ENCODE results near the gene ADCY2. TPM values are rescaled to one million over a fixed set of nuclear protein-coding genes. Genes with fewer than 3 reads are reported as not detected.

The ADCY2 gene
- total and polyA plus RNA-seq, 2 of the 13 experiments (the other 11 are each of a cell fraction or from before 2014, with no cell fraction given) = not detected

DNA sequence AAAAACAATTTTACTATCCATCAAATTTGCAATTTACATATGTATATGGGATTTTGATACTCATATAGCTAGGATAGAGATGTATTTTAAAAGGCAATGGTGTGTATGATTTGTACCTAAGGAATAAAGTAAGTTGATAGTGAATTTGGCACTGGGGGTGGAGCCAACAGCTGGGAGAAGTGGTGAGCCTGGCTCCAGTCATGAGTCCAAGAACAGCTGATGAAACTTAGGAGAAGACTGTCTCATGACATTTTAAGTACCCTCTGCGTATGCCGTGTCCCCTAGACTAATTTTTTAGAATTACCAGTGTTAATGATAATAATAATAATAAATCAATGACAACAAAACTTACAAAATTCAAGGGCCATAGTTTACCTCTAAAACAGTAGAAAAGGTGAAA lies 181.4 kb downstream of the ADCY2 start:
- no peak overlapping the region for H3K4me3 ChIP-seq (replicated peaks in 1 of 3; ENCODE audit: insufficient read depth in 1 of 3, low read depth in 2 of 3, low read length in 3 of 3)
- ATAC-seq (no peak), DNase-seq (ENCODE audit: low spot score) (no peak), FAIRE-seq (no peak)
- no peak overlapping the region for H3K4me2 ChIP-seq (ENCODE audit: low read depth, low read length)
- no TSS peak for BruUV-seq (replicated peaks)
- no peak for TF ChIP-seq ZBTB8A (CRISPR knock-in tag; IDR thresholded peaks at IDR 0.05; ENCODE audit: borderline replicate concordance, low read depth)
- TF ChIP-seq, protein P1, sequence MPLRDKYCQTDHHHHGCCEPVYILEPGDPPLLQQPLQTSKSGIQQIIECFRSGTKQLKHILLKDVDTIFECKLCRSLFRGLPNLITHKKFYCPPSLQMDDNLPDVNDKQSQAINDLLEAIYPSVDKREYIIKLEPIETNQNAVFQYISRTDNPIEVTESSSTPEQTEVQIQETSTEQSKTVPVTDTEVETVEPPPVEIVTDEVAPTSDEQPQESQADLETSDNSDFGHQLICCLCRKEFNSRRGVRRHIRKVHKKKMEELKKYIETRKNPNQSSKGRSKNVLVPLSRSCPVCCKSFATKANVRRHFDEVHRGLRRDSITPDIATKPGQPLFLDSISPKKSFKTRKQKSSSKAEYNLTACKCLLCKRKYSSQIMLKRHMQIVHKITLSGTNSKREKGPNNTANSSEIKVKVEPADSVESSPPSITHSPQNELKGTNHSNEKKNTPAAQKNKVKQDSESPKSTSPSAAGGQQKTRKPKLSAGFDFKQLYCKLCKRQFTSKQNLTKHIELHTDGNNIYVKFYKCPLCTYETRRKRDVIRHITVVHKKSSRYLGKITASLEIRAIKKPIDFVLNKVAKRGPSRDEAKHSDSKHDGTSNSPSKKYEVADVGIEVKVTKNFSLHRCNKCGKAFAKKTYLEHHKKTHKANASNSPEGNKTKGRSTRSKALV (CRISPR knock-in tag; IDR thresholded peaks at IDR 0.05) = no peak
- no peak for TF ChIP-seq RARA (CRISPR knock-in tag; IDR thresholded peaks at IDR 0.05)
- TF ChIP-seq MAFG (CRISPR knock-in tag; IDR thresholded peaks at IDR 0.05) = no peak
- TF ChIP-seq TRIM24 (CRISPR knock-in tag; IDR thresholded peaks at IDR 0.05) = no peak
- TF ChIP-seq, protein P2, sequence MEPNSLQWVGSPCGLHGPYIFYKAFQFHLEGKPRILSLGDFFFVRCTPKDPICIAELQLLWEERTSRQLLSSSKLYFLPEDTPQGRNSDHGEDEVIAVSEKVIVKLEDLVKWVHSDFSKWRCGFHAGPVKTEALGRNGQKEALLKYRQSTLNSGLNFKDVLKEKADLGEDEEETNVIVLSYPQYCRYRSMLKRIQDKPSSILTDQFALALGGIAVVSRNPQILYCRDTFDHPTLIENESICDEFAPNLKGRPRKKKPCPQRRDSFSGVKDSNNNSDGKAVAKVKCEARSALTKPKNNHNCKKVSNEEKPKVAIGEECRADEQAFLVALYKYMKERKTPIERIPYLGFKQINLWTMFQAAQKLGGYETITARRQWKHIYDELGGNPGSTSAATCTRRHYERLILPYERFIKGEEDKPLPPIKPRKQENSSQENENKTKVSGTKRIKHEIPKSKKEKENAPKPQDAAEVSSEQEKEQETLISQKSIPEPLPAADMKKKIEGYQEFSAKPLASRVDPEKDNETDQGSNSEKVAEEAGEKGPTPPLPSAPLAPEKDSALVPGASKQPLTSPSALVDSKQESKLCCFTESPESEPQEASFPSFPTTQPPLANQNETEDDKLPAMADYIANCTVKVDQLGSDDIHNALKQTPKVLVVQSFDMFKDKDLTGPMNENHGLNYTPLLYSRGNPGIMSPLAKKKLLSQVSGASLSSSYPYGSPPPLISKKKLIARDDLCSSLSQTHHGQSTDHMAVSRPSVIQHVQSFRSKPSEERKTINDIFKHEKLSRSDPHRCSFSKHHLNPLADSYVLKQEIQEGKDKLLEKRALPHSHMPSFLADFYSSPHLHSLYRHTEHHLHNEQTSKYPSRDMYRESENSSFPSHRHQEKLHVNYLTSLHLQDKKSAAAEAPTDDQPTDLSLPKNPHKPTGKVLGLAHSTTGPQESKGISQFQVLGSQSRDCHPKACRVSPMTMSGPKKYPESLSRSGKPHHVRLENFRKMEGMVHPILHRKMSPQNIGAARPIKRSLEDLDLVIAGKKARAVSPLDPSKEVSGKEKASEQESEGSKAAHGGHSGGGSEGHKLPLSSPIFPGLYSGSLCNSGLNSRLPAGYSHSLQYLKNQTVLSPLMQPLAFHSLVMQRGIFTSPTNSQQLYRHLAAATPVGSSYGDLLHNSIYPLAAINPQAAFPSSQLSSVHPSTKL (CRISPR knock-in tag; IDR thresholded peaks at IDR 0.05) = no peak
- TF ChIP-seq TP53 (CRISPR knock-in tag; conservative IDR thresholded peaks at IDR 0.05) = no peak
- TF ChIP-seq FIP1L1 (IDR thresholded peaks at IDR 0.05; ENCODE audit: borderline replicate concordance, insufficient read depth, low read depth, low read length) = no peak
- TF ChIP-seq, protein P3, sequence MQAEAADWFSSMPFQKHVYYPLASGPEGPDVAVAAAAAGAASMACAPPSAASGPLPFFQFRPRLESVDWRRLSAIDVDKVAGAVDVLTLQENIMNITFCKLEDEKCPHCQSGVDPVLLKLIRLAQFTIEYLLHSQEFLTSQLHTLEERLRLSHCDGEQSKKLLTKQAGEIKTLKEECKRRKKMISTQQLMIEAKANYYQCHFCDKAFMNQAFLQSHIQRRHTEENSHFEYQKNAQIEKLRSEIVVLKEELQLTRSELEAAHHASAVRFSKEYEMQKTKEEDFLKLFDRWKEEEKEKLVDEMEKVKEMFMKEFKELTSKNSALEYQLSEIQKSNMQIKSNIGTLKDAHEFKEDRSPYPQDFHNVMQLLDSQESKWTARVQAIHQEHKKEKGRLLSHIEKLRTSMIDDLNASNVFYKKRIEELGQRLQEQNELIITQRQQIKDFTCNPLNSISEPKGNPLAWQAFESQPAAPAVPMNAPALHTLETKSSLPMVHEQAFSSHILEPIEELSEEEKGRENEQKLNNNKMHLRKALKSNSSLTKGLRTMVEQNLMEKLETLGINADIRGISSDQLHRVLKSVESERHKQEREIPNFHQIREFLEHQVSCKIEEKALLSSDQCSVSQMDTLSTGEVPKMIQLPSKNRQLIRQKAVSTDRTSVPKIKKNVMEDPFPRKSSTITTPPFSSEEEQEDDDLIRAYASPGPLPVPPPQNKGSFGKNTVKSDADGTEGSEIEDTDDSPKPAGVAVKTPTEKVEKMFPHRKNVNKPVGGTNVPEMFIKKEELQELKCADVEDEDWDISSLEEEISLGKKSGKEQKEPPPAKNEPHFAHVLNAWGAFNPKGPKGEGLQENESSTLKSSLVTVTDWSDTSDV (CRISPR knock-in tag; IDR thresholded peaks at IDR 0.05) = no peak
- no peaks in the 10 kb centered on the region for H4K20me1 ChIP-seq (ENCODE audit: insufficient read depth, low read length)
- H3K27me3 ChIP-seq (ENCODE audit: control insufficient read depth in 1 of 2, insufficient read depth in 2 of 2, low read length in 2 of 2) = no peaks in the 10 kb centered on the region
- ChIA-PET CTCF (ENCODE audit: low intra/inter-chr PET ratio, low total read pairs) (no interaction called here), POLR2A (no interaction called here)
- in situ Hi-C loops (cut with HindIII; ENCODE audit: extremely low pct_ligation_motif_present, low pct_unique_long_range_greater_than_20kb) = loop anchor here (25.0 kb wide), 1 partner anchor 765 kb away; no protein-coding TSS in a partner anchor
- 2% methylated on average over 2 of the region's 2 CpGs for WGBS (ENCODE audit: low lambda C conversion rate)
- H3K27ac ChIP-seq (ENCODE audit: extremely low read length, insufficient read depth, low read length) = no peak overlapping the region
- no peaks in the 10 kb centered on the region for H3K4me1 ChIP-seq (ENCODE audit: insufficient read depth, low read length)
- no peak overlapping the region for H3K9ac ChIP-seq (ENCODE audit: insufficient read depth, low read depth, low read length)
- intact Hi-C loops (cut with micrococcal nuclease; ENCODE audit: unreplicated experiment) = no loop called here
- H3K79me2 ChIP-seq (ENCODE audit: insufficient read depth, low read length) = no peaks in the 10 kb centered on the region
- H2AFZ ChIP-seq (ENCODE audit: low read length) = no peak overlapping the region
- no peaks in the 10 kb centered on the region for H3K36me3 ChIP-seq (replicated peaks in 1 of 2; ENCODE audit: control insufficient read depth in 1 of 2, insufficient read depth in 2 of 2, low read length in 2 of 2)
- H3K9me3 ChIP-seq (ENCODE audit: low read length) = no peaks in the 10 kb centered on the region
